ENCODE results near the gene MICAL2. TPM values are rescaled to one million over a fixed set of nuclear protein-coding genes. Genes with fewer than 3 reads are reported as not detected.

MICAL2 gene
- total RNA-seq, 1 experiment from 2014 or later = 247 TPM

GRCh38 chr11:12170501-12170900, 60.1 kb downstream of the MICAL2 start:
- ChIA-PET CTCF (interaction anchor here (1.5 kb wide), 1 partner anchor 16 kb away, joined by 4 read pairs; no protein-coding TSS in a partner anchor), POLR2A (no interaction called here)
- Histone ChIP-seq H3K4me1 (peaks cover 67% of the 10 kb centered on the region), H3K27me3 (replicated peaks; ENCODE audit: control insufficient read depth, insufficient read depth, low read length) (no peaks in the 10 kb centered on the region), H3K36me3 (ENCODE audit: control insufficient read depth, insufficient read depth, low read length) (peaks cover 5% of the 10 kb centered on the region), H3K4me3 (ENCODE audit: low read depth, low read length) (no peak overlapping the region), H3K9me3 (no peaks in the 10 kb centered on the region)
- TF ChIP-seq CTCF (IDR thresholded peaks at IDR 0.05; ENCODE audit: insufficient read depth in 1 of 2, low read depth in 1 of 2, low read length in 1 of 2, severe bottlenecking in 1 of 2, unreplicated experiment in 1 of 2) = no peak
- Mint-ChIP-seq H3K4me1 (ENCODE audit: low read depth, unreplicated experiment) (peaks cover 47% of the 10 kb centered on the region), H3K27me3 (ENCODE audit: insufficient read depth, unreplicated experiment) (no peaks in the 10 kb centered on the region), H3K4me3 (ENCODE audit: unreplicated experiment) (no peak overlapping the region), H3K27ac (ENCODE audit: unreplicated experiment) (peak overlapping the region; percentile 18), H3K36me3 (ENCODE audit: insufficient read depth, unreplicated experiment) (peaks cover 56% of the 10 kb centered on the region), H3K9me3 (ENCODE audit: unreplicated experiment) (no peaks in the 10 kb centered on the region)
- no TSS peak for BruUV-seq (replicated peaks)
- DNase-seq = no peak
- intact Hi-C loops (cut with micrococcal nuclease; ENCODE audit: unreplicated experiment) = no loop called here

GRCh38 chr11:12170984-12171383, 60.6 kb downstream of the MICAL2 start:
- no peaks in the 10 kb centered on the region for H3K9me3 ChIP-seq
- H3K36me3 ChIP-seq (ENCODE audit: control insufficient read depth, insufficient read depth, low read length) = peaks cover 5% of the 10 kb centered on the region
- peaks cover 67% of the 10 kb centered on the region for H3K4me1 ChIP-seq
- no peak overlapping the region for H3K4me3 ChIP-seq (ENCODE audit: low read depth, low read length)
- ChIA-PET POLR2A (no interaction called here), CTCF (interaction anchor here (1.5 kb wide), 1 partner anchor 15 kb away, joined by 4 read pairs; no protein-coding TSS in a partner anchor)
- DNase-seq = no peak
- no TSS peak for BruUV-seq (replicated peaks)
- Mint-ChIP-seq H3K9me3 (ENCODE audit: unreplicated experiment) (no peaks in the 10 kb centered on the region), H3K36me3 (ENCODE audit: insufficient read depth, unreplicated experiment) (peaks cover 55% of the 10 kb centered on the region), H3K4me3 (ENCODE audit: unreplicated experiment) (no peak overlapping the region), H3K27ac (ENCODE audit: unreplicated experiment) (peak overlapping the region; percentile 18), H3K4me1 (ENCODE audit: low read depth, unreplicated experiment) (peaks cover 47% of the 10 kb centered on the region), H3K27me3 (ENCODE audit: insufficient read depth, unreplicated experiment) (no peaks in the 10 kb centered on the region)
- TF ChIP-seq CTCF (IDR thresholded peaks at IDR 0.05; ENCODE audit: insufficient read depth in 1 of 2, low read depth in 1 of 2, low read length in 1 of 2, severe bottlenecking in 1 of 2, unreplicated experiment in 1 of 2) = no peak
- H3K27me3 ChIP-seq (replicated peaks; ENCODE audit: control insufficient read depth, insufficient read depth, low read length) = no peaks in the 10 kb centered on the region
- intact Hi-C loops (cut with micrococcal nuclease; ENCODE audit: unreplicated experiment) = no loop called here

- ChIA-PET POLR2A (no interaction called here), CTCF (interaction anchor here (1.5 kb wide), 1 partner anchor 14 kb away, joined by 4 read pairs; no protein-coding TSS in a partner anchor)
- peaks cover 67% of the 10 kb centered on the region for H3K4me1 ChIP-seq
- no peaks in the 10 kb centered on the region for H3K27me3 ChIP-seq (replicated peaks; ENCODE audit: control insufficient read depth, insufficient read depth, low read length)
- peak overlapping the region; percentile 12 for H3K27ac Mint-ChIP-seq (ENCODE audit: unreplicated experiment)
- H3K9me3 ChIP-seq = no peaks in the 10 kb centered on the region
- no peak overlapping the region for H3K4me3 Mint-ChIP-seq (ENCODE audit: unreplicated experiment)
- H3K4me3 ChIP-seq (ENCODE audit: low read depth, low read length) = no peak overlapping the region
- peaks cover 5% of the 10 kb centered on the region for H3K36me3 ChIP-seq (ENCODE audit: control insufficient read depth, insufficient read depth, low read length)
- H3K4me1 Mint-ChIP-seq (ENCODE audit: low read depth, unreplicated experiment) = peaks cover 37% of the 10 kb centered on the region
- no TSS peak for BruUV-seq (replicated peaks)
- H3K9me3 Mint-ChIP-seq (ENCODE audit: unreplicated experiment) = no peaks in the 10 kb centered on the region
- TF ChIP-seq CTCF (IDR thresholded peaks at IDR 0.05; ENCODE audit: insufficient read depth in 1 of 2, low read depth in 1 of 2, low read length in 1 of 2, severe bottlenecking in 1 of 2, unreplicated experiment in 1 of 2) = no peak
- H3K36me3 Mint-ChIP-seq (ENCODE audit: insufficient read depth, unreplicated experiment) = peaks cover 46% of the 10 kb centered on the region
- no peaks in the 10 kb centered on the region for H3K27me3 Mint-ChIP-seq (ENCODE audit: insufficient read depth, unreplicated experiment)
- intact Hi-C loops (cut with micrococcal nuclease; ENCODE audit: unreplicated experiment) = no loop called here
- no peak for DNase-seq
Observed at GRCh38 chr11:12171921-12172320, 61.5 kb downstream of the MICAL2 start.

Measured in Caco-2 (cell line).